Naive thymus-derived CD8-positive, alpha-beta T cell (primary cell): ENCODE data around the gene GPR37L1. TPM values are rescaled to one million over a fixed set of nuclear protein-coding genes. Genes with fewer than 3 reads are reported as not detected.

Experiments
- ATAC-seq, 2 donors: fragments of 150-1000 bp; cut with Tn5 transposase in 1 of 2; sonication (Bioruptor Pico), chemical (Tn5 transposase) in 1 of 2; 1 replicate in 1 of 2; 2 replicates in 1 of 2; pipeline ENCODE4 v1.10.0; 2021; ENCODE audit warnings: mild to moderate bottlenecking in 2 of 2, moderate library complexity in 2 of 2
- POLR2A ChIA-PET: fragments of 350-600 bp; sonication (Branson Sonifier 250); formaldehyde crosslinking; loops from one replicate; lab custom pipeline; 2021; ENCODE audit warnings: antibody characterized with exemption; lab: Charles Lee
- DNase-seq, 10 donors: peaks; one replicate each; pipeline versions ENCODE4 v3.0.0 to v3.0.0-alpha.2; 2020 to 2022
- H3K27ac Mint-ChIP-seq, 10 donors: one replicate each; pipeline ENCODE4 v1.8.0; 2020 to 2022; ENCODE audit warnings: mild to moderate bottlenecking in 10 of 10, mixed read lengths in 10 of 10, moderate library complexity in 4 of 10, inconsistent platforms in 1 of 10
- H3K27me3 Mint-ChIP-seq, 5 donors: one replicate each; pipeline ENCODE4 v1.8.0; 2021 to 2022; ENCODE audit warnings: mixed read lengths in 5 of 5
- H3K36me3 Mint-ChIP-seq, 3 donors: one replicate each; pipeline ENCODE4 v1.8.0; 2020 to 2022; ENCODE audit warnings: mixed read lengths in 3 of 3, mild to moderate bottlenecking in 2 of 3, inconsistent platforms in 1 of 3
- H3K4me1 Mint-ChIP-seq, 4 donors: one replicate each; pipeline ENCODE4 v1.8.0; 2021 to 2022; ENCODE audit warnings: mixed read lengths in 4 of 4
- H3K4me3 Mint-ChIP-seq, 10 donors: one replicate each; pipeline ENCODE4 v1.8.0; 2020 to 2022; ENCODE audit warnings: mild to moderate bottlenecking in 10 of 10, mixed read lengths in 10 of 10, moderate library complexity in 6 of 10, inconsistent platforms in 1 of 10
- H3K9me3 Mint-ChIP-seq, 9 donors: one replicate each; pipeline ENCODE4 v1.8.0; 2020 to 2022; ENCODE audit warnings: mixed read lengths in 9 of 9, mild to moderate bottlenecking in 3 of 9, inconsistent platforms in 1 of 9, moderate library complexity in 1 of 9
- polyA plus RNA-seq, 3 donors: library from polyadenylated mRNA; unstranded; fragments of 300-500 nt; fragmentation: Illumina TruSeq; gene quantifications; one replicate each; pipeline ENCODE4 v1.2.3, GENCODE V29; 2021
- total RNA-seq, 8 experiments: library from RNA in 2 of 8; stranded (reverse) in 2 of 8; gene quantifications; one replicate each; pipeline ENCODE4 v1.2.3 and lab custom pipeline; 2021 to 2026

GPR37L1 gene
- total RNA-seq (not detected), polyA plus RNA-seq (under 1 TPM in 2 of 3 donors, not detected in 1; 0.02 to 0.19 TPM), total RNA-seq (lab: John Stamatoyannopoulos, UW) (0 to 0.09 (median 0) reads per million in 6 experiments)

DNA sequence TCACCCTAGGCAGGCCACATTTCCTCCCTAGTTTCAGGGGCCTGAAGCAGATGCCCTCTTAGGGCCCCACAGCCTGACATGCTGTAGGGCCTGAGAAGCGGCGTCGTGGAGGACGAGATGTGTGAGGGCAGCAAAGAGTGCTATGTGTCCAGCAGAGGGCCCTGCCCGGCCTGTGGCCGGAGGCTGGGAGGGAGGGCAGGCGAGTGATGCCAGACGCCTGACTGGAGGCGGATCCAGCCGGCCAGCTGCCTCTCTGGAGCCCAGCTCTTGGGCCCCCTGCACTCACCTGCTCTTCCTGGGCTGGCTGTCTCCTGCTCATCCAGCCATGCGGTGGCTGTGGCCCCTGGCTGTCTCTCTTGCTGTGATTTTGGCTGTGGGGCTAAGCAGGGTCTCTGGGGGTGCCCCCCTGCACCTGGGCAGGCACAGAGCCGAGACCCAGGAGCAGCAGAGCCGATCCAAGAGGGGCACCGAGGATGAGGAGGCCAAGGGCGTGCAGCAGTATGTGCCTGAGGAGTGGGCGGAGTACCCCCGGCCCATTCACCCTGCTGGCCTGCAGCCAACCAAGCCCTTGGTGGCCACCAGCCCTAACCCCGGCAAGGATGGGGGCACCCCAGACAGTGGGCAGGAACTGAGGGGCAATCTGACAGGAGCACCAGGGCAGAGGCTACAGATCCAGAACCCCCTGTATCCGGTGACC lies at the start of gene GPR37L1:
GPR37L1 (plus strand) TSS at position 279 of the 697 bp plus-strand sequence; CDS start at position 326, 47 bp downstream.
- ATAC-seq (no peak), DNase-seq (no peak)
- H3K4me1 Mint-ChIP-seq = no peaks in the 10 kb centered on the region
- H3K9me3 Mint-ChIP-seq = no peaks in the 10 kb centered on the region
- POLR2A ChIA-PET = no interaction called here
- peaks cover 3 to 54% (median 22%) of the 10 kb centered on the region in 5 donors for H3K27me3 Mint-ChIP-seq
- peak within 1 kb of the TSS in 1 of 10 donors; percentile 39 for H3K27ac Mint-ChIP-seq
- no peak within 1 kb of the TSS for H3K4me3 Mint-ChIP-seq
- no peaks in the 10 kb centered on the region for H3K36me3 Mint-ChIP-seq

DNA sequence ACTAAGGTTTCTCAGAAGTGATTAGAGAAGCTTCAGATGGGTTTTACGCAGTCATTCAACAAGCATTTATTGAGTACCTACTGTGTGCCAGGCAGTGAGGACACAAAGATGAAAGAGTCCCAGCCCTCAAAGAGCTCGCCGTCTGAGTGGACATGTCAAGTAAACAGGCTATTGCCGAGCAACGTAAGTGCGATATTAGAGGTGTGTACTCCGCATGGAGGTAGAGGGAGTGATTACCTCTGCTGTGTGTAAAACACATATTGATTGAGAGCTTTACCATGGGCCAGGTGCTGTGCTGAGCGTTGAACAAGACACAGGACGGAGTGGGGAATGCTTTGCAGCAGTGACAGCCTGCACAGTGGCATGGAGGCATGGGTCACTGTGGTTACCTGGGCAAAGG lies 49.5 kb upstream of the GPR37L1 start:
- no peaks in the 10 kb centered on the region for H3K4me1 Mint-ChIP-seq
- no peak overlapping the region for H3K4me3 Mint-ChIP-seq
- no peak overlapping the region for H3K27ac Mint-ChIP-seq
- H3K36me3 Mint-ChIP-seq = no peaks in the 10 kb centered on the region
- no peak for DNase-seq
- H3K27me3 Mint-ChIP-seq = no peaks in the 10 kb centered on the region
- POLR2A ChIA-PET = no interaction called here
- H3K9me3 Mint-ChIP-seq = no peaks in the 10 kb centered on the region
- no peak for ATAC-seq

DNA sequence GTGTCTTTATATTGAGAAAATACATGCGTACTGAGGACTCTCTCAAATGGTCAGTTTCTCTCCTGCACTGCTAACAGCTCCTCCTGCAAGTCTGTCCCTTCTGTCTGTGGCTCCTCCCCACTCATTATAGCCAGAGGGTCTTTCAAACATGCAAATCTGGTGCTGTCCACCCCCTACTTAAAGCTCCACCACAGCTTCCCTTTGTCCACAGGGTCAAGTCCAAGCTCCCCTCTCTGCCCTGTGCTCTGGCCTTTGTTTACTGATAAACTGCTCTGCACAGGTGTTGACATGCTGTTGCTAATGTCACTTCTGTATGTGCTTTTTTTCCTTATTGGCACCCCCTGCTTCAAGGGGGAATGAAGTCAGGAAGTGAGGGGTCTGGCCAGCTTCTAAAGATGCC lies 47.7 kb upstream of the GPR37L1 start:
- no peaks in the 10 kb centered on the region for H3K4me1 Mint-ChIP-seq
- no peaks in the 10 kb centered on the region for H3K27me3 Mint-ChIP-seq
- no peak overlapping the region for H3K27ac Mint-ChIP-seq
- no peak for ATAC-seq
- DNase-seq = no peak
- H3K9me3 Mint-ChIP-seq = no peaks in the 10 kb centered on the region
- POLR2A ChIA-PET = no interaction called here
- no peak overlapping the region for H3K4me3 Mint-ChIP-seq
- no peaks in the 10 kb centered on the region for H3K36me3 Mint-ChIP-seq

- H3K27ac Mint-ChIP-seq = peak overlapping the region in 1 of 10 donors; percentile 19
These were observed 47.3 kb upstream of the GPR37L1 start for GRCh38 chr1:202075389-202075788.

GRCh38 chr1:202076050-202076511 lies 46.6 kb upstream of the GPR37L1 start:
- Mint-ChIP-seq H3K9me3 (no peaks in the 10 kb centered on the region), H3K36me3 (no peaks in the 10 kb centered on the region), H3K27me3 (no peaks in the 10 kb centered on the region), H3K27ac (no peak overlapping the region), H3K4me1 (no peaks in the 10 kb centered on the region), H3K4me3 (no peak overlapping the region)
- DNase-seq (no peak), ATAC-seq (no peak)
- POLR2A ChIA-PET = no interaction called here

More at GRCh38 chr1:202075389-202075788, 47.3 kb upstream of the GPR37L1 start:
- H3K36me3 Mint-ChIP-seq = no peaks in the 10 kb centered on the region
- no peaks in the 10 kb centered on the region for H3K27me3 Mint-ChIP-seq
- no peak for DNase-seq
- POLR2A ChIA-PET = no interaction called here
- ATAC-seq = no peak
- H3K9me3 Mint-ChIP-seq = no peaks in the 10 kb centered on the region
- H3K4me1 Mint-ChIP-seq = no peaks in the 10 kb centered on the region
- no peak overlapping the region for H3K4me3 Mint-ChIP-seq

GRCh38 chr1:202078241-202078640 lies 44.5 kb upstream of the GPR37L1 start:
- Mint-ChIP-seq H3K27me3 (no peaks in the 10 kb centered on the region), H3K27ac (no peak overlapping the region), H3K36me3 (no peaks in the 10 kb centered on the region), H3K9me3 (no peaks in the 10 kb centered on the region), H3K4me3 (no peak overlapping the region), H3K4me1 (no peaks in the 10 kb centered on the region)
- POLR2A ChIA-PET = no interaction called here
- ATAC-seq = no peak
- no peak for DNase-seq

GRCh38 chr1:202081992-202082391 lies 40.7 kb upstream of the GPR37L1 start:
- Mint-ChIP-seq H3K4me1 (peaks cover 0 to 2% (median 0%) of the 10 kb centered on the region in 4 donors), H3K4me3 (no peak overlapping the region), H3K27me3 (peaks cover 0 to 8% (median 0%) of the 10 kb centered on the region in 5 donors), H3K9me3 (no peaks in the 10 kb centered on the region), H3K27ac (peak overlapping the region in 1 of 10 donors; percentile 60), H3K36me3 (no peaks in the 10 kb centered on the region)
- ATAC-seq (no peak), DNase-seq (no peak)
- POLR2A ChIA-PET = no interaction called here

- Mint-ChIP-seq H3K27me3 (peaks cover 0 to 8% (median 0%) of the 10 kb centered on the region in 5 donors), H3K4me1 (peaks cover 0 to 2% (median 0%) of the 10 kb centered on the region in 4 donors), H3K36me3 (no peaks in the 10 kb centered on the region), H3K9me3 (no peaks in the 10 kb centered on the region), H3K4me3 (no peak overlapping the region), H3K27ac (no peak overlapping the region)
- no peak for ATAC-seq
- POLR2A ChIA-PET = no interaction called here
- no peak for DNase-seq
These were observed 37.7 kb upstream of the GPR37L1 start for GRCh38 chr1:202084791-202085681.

GRCh38 chr1:202085682-202086373 lies 36.9 kb upstream of the GPR37L1 start:
- no peaks in the 10 kb centered on the region for H3K9me3 Mint-ChIP-seq
- peaks cover 0 to 8% (median 0%) of the 10 kb centered on the region in 5 donors for H3K27me3 Mint-ChIP-seq
- peak overlapping the region in 1 of 10 donors; percentile 7 for H3K27ac Mint-ChIP-seq
- H3K4me1 Mint-ChIP-seq = peaks cover 0 to 2% (median 0%) of the 10 kb centered on the region in 4 donors
- DNase-seq (no peak), ATAC-seq (no peak)
- POLR2A ChIA-PET = no interaction called here
- no peaks in the 10 kb centered on the region for H3K36me3 Mint-ChIP-seq
- no peak overlapping the region for H3K4me3 Mint-ChIP-seq

GRCh38 chr1:202086579-202087350 lies 36.0 kb upstream of the GPR37L1 start:
- peak overlapping the region in 2 of 10 donors; percentile 13 to 17 for H3K27ac Mint-ChIP-seq
- POLR2A ChIA-PET = no interaction called here

DNA sequence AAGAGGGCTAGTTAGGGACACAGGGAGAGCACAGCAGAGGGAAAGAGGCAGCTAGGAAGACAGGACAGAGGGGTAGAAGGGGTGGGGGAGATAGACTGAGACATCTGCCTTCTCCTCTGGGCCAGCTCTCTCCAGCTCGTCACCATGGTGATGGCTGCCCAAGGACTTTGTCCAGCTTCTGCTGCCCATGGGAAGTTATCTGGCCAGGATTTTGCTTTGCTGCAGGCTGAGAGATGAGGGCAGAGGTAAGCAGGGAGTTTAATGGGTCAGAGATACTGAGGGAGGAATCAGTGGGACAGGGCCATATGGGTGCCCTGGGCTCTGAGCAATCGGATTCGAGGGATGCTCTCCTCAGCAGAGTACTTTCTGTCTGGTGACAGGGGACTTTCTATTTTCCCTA lies 34.5 kb upstream of the GPR37L1 start:
- POLR2A ChIA-PET = no interaction called here
- peaks cover 0 to 2% (median under 1%) of the 10 kb centered on the region in 4 donors for H3K4me1 Mint-ChIP-seq
- H3K9me3 Mint-ChIP-seq = no peaks in the 10 kb centered on the region
- peaks cover 0 to 17% (median 9%) of the 10 kb centered on the region in 5 donors for H3K27me3 Mint-ChIP-seq
- H3K27ac Mint-ChIP-seq = peak overlapping the region in 2 of 10 donors; percentile 24 to 73
- DNase-seq = no peak
- no peaks in the 10 kb centered on the region for H3K36me3 Mint-ChIP-seq
- ATAC-seq = no peak
- H3K4me3 Mint-ChIP-seq = no peak overlapping the region

More at GRCh38 chr1:202086579-202087350, 36.0 kb upstream of the GPR37L1 start:
- DNase-seq = no peak
- Mint-ChIP-seq H3K36me3 (no peaks in the 10 kb centered on the region), H3K4me3 (no peak overlapping the region), H3K4me1 (peaks cover 0 to 2% (median under 1%) of the 10 kb centered on the region in 4 donors), H3K9me3 (no peaks in the 10 kb centered on the region), H3K27me3 (peaks cover 0 to 14% (median 6%) of the 10 kb centered on the region in 5 donors)
- no peak for ATAC-seq

DNA sequence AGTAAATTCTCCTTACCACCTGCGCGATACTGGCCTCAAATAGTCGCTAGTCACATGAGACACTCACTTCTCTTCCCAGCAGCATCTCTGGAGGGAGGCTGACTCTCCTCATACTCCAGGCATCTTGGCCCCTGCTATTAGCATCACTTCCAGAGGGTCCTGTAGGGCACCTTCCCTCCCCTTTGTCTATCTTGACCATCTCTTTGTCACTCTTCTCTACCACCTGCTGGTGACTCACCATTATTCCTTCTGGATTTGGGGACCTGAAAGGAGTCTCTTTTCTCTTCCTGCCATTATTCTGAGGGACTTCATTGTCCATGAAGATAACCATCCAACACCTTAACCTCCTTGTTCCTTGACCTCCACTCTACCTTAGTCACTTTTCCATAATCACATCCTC lies 31.7 kb upstream of the GPR37L1 start:
- Mint-ChIP-seq H3K27me3 (peaks cover 5 to 22% (median 17%) of the 10 kb centered on the region in 5 donors), H3K36me3 (no peaks in the 10 kb centered on the region), H3K27ac (peak overlapping the region in 2 of 10 donors; percentile 26 to 31), H3K4me3 (no peak overlapping the region), H3K4me1 (peaks cover 0 to 2% (median 0%) of the 10 kb centered on the region in 4 donors), H3K9me3 (no peaks in the 10 kb centered on the region)
- no peak for ATAC-seq
- POLR2A ChIA-PET = no interaction called here
- no peak for DNase-seq
